Suprapubic skin (tissue), 4 donors: ENCODE data around the gene GJC1. TPM values are rescaled to one million over a fixed set of nuclear protein-coding genes. Genes with fewer than 3 reads are reported as not detected.

Source experiments
- DNase-seq, 2 donors: peaks; one replicate each; pipeline ENCODE4 v3.0.0-alpha.2; 2019; ENCODE audit warnings: low spot score in 2 of 2
- H3K27ac ChIP-seq: fragments of 200-600 bp; sonication (generic); one replicate; pipeline ENCODE4 v1.5.1; 2019
- H3K27me3 ChIP-seq: fragments of 200-600 bp; sonication (generic); one replicate; pipeline ENCODE4 v1.5.1; 2019
- H3K36me3 ChIP-seq: fragments of 200-600 bp; sonication (generic); one replicate; pipeline ENCODE4 v1.5.1; 2019
- H3K4me1 ChIP-seq: fragments of 200-600 bp; sonication (generic); one replicate; pipeline ENCODE4 v1.5.1; 2019
- H3K4me3 ChIP-seq: fragments of 200-600 bp; sonication (generic); one replicate; pipeline ENCODE4 v1.5.1; 2019; ENCODE audit warnings: mild to moderate bottlenecking
- H3K9me3 ChIP-seq: fragments of 200-600 bp; sonication (generic); one replicate; pipeline ENCODE4 v1.5.1; 2019
- EP300 ChIP-seq: sonication (generic); formaldehyde crosslinking; IDR thresholded peaks from one replicate; pipeline ENCODE4 v1.6.1; 2017; ENCODE audit warnings: antibody characterized with exemption
- POLR2A ChIP-seq, 2 donors: fragments of 450-650 bp; IDR thresholded peaks; one replicate each; pipeline ENCODE4 v1.6.1; 2017; ENCODE audit warnings: antibody characterized with exemption in 2 of 2, mild to moderate bottlenecking in 2 of 2, moderate library complexity in 2 of 2
- POLR2AphosphoS5 ChIP-seq, 3 donors: sonication (generic); formaldehyde crosslinking; IDR thresholded peaks; one replicate each; pipeline ENCODE4 v1.6.1; 2017; ENCODE audit warnings: antibody characterized with exemption in 3 of 3
- WGBS: methylation state at CpG from one replicate; pipeline ENCODE4 v1.1.5; 2018; 5-methylcytosine and 5-hydroxymethylcytosine counted together
- total RNA-seq, 4 donors: library from RNA; depleted of rRNA; stranded (reverse); fragments of >200 nt; gene quantifications; one replicate each; pipeline ENCODE4 v1.1.0, GENCODE V29; 2016
- TF ChIP-seq, protein P1 (sequence below), 2 donors: fragments of 200-600 bp in 1 of 2; fragments of 450-650 bp in 1 of 2; sonication (generic) in 1 of 2; IDR thresholded peaks; one replicate each; pipeline ENCODE4 v1.5.1; 2016 to 2019; ENCODE audit warnings: antibody characterized with exemption in 2 of 2, mild to moderate bottlenecking in 1 of 2, moderate library complexity in 1 of 2

GJC1 gene
- total RNA-seq, 4 donors from 2014 or later: 1.1 to 7.8 (median 1.9) TPM

GRCh38 chr17:44780161-44780560, 49.9 kb downstream of the GJC1 start:
- no peak overlapping the region for H3K27ac ChIP-seq
- H3K36me3 ChIP-seq: no peaks in the 10 kb centered on the region
- H3K9me3 ChIP-seq: no peaks in the 10 kb centered on the region
- WGBS: 89% methylated on average over 11 of the region's 12 CpGs
- TF ChIP-seq EP300: no peak
- TF ChIP-seq, protein P1, sequence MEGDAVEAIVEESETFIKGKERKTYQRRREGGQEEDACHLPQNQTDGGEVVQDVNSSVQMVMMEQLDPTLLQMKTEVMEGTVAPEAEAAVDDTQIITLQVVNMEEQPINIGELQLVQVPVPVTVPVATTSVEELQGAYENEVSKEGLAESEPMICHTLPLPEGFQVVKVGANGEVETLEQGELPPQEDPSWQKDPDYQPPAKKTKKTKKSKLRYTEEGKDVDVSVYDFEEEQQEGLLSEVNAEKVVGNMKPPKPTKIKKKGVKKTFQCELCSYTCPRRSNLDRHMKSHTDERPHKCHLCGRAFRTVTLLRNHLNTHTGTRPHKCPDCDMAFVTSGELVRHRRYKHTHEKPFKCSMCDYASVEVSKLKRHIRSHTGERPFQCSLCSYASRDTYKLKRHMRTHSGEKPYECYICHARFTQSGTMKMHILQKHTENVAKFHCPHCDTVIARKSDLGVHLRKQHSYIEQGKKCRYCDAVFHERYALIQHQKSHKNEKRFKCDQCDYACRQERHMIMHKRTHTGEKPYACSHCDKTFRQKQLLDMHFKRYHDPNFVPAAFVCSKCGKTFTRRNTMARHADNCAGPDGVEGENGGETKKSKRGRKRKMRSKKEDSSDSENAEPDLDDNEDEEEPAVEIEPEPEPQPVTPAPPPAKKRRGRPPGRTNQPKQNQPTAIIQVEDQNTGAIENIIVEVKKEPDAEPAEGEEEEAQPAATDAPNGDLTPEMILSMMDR (IDR thresholded peaks at IDR 0.05): no peak
- TF ChIP-seq POLR2A (IDR thresholded peaks at IDR 0.05): no peak
- TF ChIP-seq POLR2AphosphoS5 (IDR thresholded peaks at IDR 0.05): no peak
- H3K4me3 ChIP-seq: no peak overlapping the region
- peaks cover 17% of the 10 kb centered on the region for H3K4me1 ChIP-seq
- peaks cover 10% of the 10 kb centered on the region for H3K27me3 ChIP-seq
- DNase-seq: no peak

DNA sequence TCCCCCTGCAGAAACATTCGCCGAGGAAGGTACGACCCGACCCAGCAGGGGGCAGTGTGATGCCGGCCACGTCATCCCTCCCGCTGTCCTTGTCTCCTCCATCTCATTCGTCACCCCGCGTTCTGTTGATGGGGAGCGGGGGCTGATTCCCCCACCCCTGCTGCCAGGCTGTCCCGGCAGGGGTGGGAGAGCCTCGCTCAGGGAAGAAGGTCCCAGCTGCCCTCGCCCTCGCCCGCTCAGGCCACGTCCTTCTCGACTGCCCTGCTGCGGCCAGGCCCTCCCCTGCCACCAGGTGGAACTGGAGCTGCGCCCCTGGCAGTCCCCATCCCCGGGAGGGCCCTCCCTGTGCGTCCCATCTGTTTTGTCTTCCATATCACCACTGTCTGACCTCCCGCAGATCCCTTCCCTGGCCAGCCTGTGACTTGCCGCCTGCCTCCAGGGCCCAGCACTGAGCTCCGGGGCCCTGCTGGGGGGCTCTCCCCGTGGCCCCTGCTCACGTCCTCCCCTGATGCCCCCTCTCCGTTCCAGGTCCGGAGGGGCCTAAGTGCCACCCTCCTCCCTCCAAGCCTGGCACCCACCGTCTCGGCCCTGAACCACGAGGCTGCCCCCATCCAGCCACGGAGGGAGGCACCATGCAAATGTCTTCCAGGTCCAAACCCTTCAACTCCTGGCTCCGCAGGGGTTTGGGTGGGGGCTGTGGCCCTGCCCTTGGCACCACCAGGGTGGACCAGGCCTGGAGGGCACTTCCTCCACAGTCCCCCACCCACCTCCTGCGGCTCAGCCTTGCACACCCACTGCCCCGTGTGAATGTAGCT, 50.7 kb downstream of the GJC1 start:
- no peaks in the 10 kb centered on the region for H3K9me3 ChIP-seq
- peaks cover 25% of the 10 kb centered on the region for H3K4me1 ChIP-seq
- TF ChIP-seq EP300: no peak
- TF ChIP-seq, protein P1 (IDR thresholded peaks at IDR 0.05): peak; percentile 59 to 84
- TF ChIP-seq POLR2AphosphoS5 (IDR thresholded peaks at IDR 0.05): no peak
- peak overlapping the region; percentile 31 for H3K4me3 ChIP-seq
- 19% methylated on average over 21 of the region's 36 CpGs for WGBS
- H3K36me3 ChIP-seq: no peaks in the 10 kb centered on the region
- DNase-seq: no peak
- H3K27ac ChIP-seq: no peak overlapping the region
- peaks cover 11% of the 10 kb centered on the region for H3K27me3 ChIP-seq

- peaks cover 18% of the 10 kb centered on the region for H3K27me3 ChIP-seq
- H3K27ac ChIP-seq: no peak overlapping the region
- no peak for DNase-seq
- 35% methylated on average over 10 of the region's 10 CpGs for WGBS
- peaks cover 26% of the 10 kb centered on the region for H3K4me1 ChIP-seq
- H3K4me3 ChIP-seq: peak overlapping the region; percentile 31
- TF ChIP-seq, protein P1 (IDR thresholded peaks at IDR 0.05): no peak
- TF ChIP-seq POLR2AphosphoS5 (IDR thresholded peaks at IDR 0.05): no peak
- no peak for TF ChIP-seq EP300
- no peak for TF ChIP-seq POLR2A (IDR thresholded peaks at IDR 0.05)
- no peaks in the 10 kb centered on the region for H3K9me3 ChIP-seq
- no peaks in the 10 kb centered on the region for H3K36me3 ChIP-seq
Measured at GRCh38 chr17:44778656-44779210, 51.4 kb downstream of the GJC1 start.

- no peak overlapping the region for H3K4me3 ChIP-seq
- WGBS: 81% methylated on average over 10 of the region's 20 CpGs
- H3K9me3 ChIP-seq: no peaks in the 10 kb centered on the region
- H3K4me1 ChIP-seq: peaks cover 26% of the 10 kb centered on the region
- peaks cover 28% of the 10 kb centered on the region for H3K27me3 ChIP-seq
- no peaks in the 10 kb centered on the region for H3K36me3 ChIP-seq
- no peak overlapping the region for H3K27ac ChIP-seq
- no peak for TF ChIP-seq EP300
- no peak for TF ChIP-seq POLR2AphosphoS5 (IDR thresholded peaks at IDR 0.05)
- TF ChIP-seq POLR2A (IDR thresholded peaks at IDR 0.05): no peak
- TF ChIP-seq, protein P1 (IDR thresholded peaks at IDR 0.05): no peak
- DNase-seq: no peak
Measured at GRCh38 chr17:44777394-44778348, 52.4 kb downstream of the GJC1 start.
